Measurements from ENCODE around the gene CASK.

The CASK gene

DNA sequence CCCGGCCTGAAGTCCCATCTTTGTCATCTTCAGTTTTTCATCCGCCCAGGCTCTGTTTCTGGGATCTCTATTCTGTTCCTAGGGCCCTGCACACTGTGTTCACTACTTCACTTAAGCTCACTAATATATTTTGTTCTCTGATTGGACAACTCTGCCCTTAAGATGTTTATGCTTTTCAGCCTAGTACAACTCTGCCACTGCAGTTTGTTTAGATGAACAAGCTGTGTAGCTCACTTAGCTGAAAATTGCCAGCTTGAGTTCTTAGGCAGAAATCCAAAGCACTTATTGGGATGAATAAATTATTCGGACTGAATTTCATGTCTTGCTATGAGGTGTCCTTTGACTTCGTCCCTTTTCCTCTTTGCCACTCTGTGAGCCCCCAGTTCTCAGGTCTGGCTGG lies 415.4 kb downstream of the CASK start:
- no peak for DNase-seq (ENCODE audit: extremely low read depth, low read depth)
- TF ChIP-seq, protein P1, sequence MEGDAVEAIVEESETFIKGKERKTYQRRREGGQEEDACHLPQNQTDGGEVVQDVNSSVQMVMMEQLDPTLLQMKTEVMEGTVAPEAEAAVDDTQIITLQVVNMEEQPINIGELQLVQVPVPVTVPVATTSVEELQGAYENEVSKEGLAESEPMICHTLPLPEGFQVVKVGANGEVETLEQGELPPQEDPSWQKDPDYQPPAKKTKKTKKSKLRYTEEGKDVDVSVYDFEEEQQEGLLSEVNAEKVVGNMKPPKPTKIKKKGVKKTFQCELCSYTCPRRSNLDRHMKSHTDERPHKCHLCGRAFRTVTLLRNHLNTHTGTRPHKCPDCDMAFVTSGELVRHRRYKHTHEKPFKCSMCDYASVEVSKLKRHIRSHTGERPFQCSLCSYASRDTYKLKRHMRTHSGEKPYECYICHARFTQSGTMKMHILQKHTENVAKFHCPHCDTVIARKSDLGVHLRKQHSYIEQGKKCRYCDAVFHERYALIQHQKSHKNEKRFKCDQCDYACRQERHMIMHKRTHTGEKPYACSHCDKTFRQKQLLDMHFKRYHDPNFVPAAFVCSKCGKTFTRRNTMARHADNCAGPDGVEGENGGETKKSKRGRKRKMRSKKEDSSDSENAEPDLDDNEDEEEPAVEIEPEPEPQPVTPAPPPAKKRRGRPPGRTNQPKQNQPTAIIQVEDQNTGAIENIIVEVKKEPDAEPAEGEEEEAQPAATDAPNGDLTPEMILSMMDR (IDR thresholded peaks at IDR 0.05; ENCODE audit: low read depth, low read length), result no peak

DNA sequence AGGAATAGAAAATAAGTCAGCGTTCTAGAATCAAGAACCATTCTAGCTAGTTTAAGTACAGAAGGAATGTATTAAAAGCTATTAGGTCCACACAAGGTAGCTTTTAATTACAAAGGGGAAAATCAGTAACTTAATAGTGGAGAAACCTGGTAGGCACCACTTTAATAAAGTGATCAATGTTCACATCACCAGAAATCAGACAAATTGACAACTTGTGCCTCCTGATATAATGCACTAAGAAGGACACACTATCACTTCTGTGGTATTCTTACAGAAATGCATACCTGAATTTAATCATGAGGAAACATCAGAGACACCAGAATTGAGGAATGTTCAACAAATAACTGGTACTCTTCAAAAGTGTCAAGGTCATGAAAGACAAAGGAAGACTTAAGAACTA lies 421.4 kb downstream of the CASK start:
- TF ChIP-seq, protein P1 (IDR thresholded peaks at IDR 0.05; ENCODE audit: low read depth, low read length), result no peak

DNA sequence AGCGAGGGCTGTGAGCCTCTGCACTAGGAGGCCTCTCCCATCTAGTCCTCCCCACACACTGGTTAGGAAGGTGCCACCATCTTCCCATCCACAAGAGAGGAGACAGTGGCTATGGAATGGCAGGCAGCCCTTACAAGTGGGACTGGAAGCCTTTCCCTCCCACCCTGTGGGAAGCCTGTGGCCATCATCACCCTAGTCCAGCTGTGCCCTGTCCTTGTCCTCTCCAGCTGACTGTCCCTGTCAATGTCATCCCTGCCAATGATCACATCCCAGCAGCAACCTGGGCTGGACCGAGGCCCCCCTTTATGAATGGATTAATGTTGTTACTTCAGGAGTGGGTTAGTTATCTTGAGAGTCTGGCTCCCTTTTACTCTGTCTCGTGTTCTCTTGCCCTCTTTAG lies 423.4 kb downstream of the CASK start:
- DNase-seq (ENCODE audit: extremely low read depth, low read depth), result no peak
- TF ChIP-seq, protein P1 (IDR thresholded peaks at IDR 0.05; ENCODE audit: low read depth, low read length), result no peak

More for the DNA sequence above, 421.4 kb downstream of the CASK start:
- DNase-seq (ENCODE audit: extremely low read depth, low read depth), result no peak

DNA sequence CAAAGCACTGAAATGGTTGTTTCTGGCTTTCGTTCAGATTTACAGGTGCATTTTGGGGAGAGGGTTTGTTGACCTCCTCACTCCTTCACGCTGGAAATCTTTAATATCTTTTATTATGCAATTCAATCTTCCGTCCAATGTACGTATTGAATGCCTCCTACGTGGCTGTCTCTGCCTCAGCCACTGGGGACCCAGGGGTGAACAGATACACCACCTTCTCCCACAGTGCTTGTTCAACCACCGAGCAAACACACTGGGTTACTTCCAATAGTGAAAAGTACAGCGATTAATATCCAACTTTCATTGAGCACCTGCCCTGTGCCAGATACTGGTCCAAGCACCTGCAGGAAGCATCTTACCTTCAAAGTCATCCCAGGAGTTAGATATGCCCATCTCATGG lies 424.2 kb downstream of the CASK start:
- TF ChIP-seq, protein P1 (IDR thresholded peaks at IDR 0.05; ENCODE audit: low read depth, low read length), result no peak
- DNase-seq (ENCODE audit: extremely low read depth, low read depth), result no peak

DNA sequence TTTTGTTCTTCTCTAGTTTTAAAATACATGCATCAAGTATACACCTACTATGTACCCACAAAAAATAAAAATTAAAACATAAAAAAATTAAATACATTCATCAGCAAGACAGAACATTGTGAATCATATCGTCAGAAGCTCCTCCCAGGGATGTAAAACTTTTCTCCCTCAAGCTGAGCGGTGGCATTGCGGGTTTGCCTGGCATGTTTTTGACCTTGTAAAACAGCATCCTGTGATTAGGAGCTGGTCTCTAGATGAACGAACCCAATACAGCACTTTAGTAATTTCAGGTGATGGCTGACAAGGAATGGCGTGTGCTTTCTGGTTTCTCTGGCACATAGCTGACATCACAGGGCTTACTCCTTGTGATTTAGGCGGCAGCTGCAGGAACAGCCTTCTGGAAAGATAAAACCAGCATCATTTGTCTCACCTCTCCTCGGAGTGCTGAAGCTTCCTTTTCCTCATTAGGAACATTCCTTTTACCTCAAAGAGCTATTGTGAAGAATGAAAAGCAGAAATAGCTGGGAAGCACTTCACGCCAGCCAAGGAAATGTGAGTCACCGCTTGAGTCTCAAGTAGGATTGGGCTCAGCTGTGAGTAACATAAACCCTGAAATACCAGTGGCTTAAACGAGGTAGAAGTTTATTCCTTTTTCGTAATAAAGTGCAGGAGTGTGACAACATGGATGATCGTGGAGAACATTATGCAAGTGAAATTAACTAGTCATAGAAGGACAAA lies 431.9 kb downstream of the CASK start:
- TF ChIP-seq, protein P1 (IDR thresholded peaks at IDR 0.05; ENCODE audit: low read depth, low read length), result no peak
- peak; percentile 56 for DNase-seq (ENCODE audit: extremely low read depth, low read depth)

DNA sequence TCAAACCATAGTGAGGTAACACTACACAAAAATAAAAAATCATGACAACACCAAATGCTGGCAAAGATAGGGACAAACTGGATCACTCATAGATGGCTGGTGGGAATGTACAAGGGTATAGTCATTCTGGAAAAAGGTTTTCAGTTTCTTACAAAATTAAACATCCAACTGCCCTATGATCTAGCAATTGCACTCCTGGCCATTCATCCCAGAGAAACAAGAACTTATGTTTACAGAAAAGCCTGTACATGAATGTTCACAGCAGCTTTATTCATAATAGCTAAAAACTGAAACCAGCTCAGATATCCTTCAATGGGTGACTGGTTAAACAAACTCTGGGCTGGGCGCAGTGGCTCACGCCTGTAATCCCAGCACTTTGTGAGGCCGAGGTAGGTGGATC lies 432.9 kb downstream of the CASK start:
- TF ChIP-seq, protein P1 (IDR thresholded peaks at IDR 0.05; ENCODE audit: low read depth, low read length), result no peak
- no peak for DNase-seq (ENCODE audit: extremely low read depth, low read depth)

DNA sequence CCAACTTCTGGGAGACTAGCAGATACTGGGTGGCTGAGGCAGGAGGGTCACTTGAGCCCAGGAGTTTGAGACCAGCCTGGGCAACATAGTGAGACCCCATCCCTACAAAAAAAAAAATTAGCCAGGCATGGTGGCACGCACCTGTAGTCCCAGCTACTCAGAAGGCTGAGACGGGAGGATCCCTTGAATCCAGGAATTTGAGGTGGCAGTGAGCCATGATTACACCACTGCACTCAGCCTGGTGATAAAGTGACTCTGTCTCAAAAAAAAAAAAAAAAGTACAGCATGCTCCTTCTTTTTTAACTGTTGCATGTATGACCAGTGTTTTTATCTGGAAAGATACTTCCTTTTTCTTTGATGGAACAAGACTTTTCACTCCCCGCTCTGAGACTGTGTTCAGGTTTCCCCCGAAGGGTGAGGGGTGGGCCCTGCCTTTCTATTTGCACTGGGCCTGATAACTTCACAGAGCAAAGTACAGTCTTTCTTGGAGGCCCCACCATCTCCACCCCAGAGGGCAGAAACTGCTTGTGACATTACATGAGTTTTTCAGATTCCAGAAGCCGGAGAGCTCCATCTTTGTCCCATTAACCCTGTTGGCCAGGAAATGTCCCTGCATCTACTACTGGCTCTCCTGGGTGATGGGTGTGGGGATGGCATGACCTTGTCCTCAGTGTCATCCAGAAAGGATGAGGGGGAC lies 441.1 kb downstream of the CASK start:
- DNase-seq (ENCODE audit: extremely low read depth, low read depth), result no peak
- TF ChIP-seq, protein P1 (IDR thresholded peaks at IDR 0.05; ENCODE audit: low read depth, low read length), result no peak

All from AG09319 (cell line).